ENCODE measurements around the gene TLCD3A.
"Not testable (repeated sequence)": the region's sequence is repeated elsewhere in the genome, so short reads cannot be mapped to it uniquely, and the experiment has no call there.

Gene TLCD3A

GRCh38 chr17:748604-749003 is 16.2 kb downstream of the TLCD3A start:
- intact Hi-C loops (cut with micrococcal nuclease); H3K4me3 Mint-ChIP-seq; H3K9me3 Mint-ChIP-seq; H3K27me3 Mint-ChIP-seq; H3K27ac Mint-ChIP-seq: not testable (repeated sequence)
- Mint-ChIP-seq H3K4me1 (ENCODE audit: low read depth) (peaks cover 38% of the 10 kb centered on the region), H3K36me3 (ENCODE audit: low read depth) (peaks cover 56% of the 10 kb centered on the region)

GRCh38 chr17:749359-749758 is 17.0 kb downstream of the TLCD3A start:
- H3K9me3 Mint-ChIP-seq; H3K27me3 Mint-ChIP-seq; H3K4me3 Mint-ChIP-seq; intact Hi-C loops (cut with micrococcal nuclease); H3K27ac Mint-ChIP-seq: not testable (repeated sequence)
- Mint-ChIP-seq H3K36me3 (ENCODE audit: low read depth) (peaks cover 48% of the 10 kb centered on the region), H3K4me1 (ENCODE audit: low read depth) (peaks cover 38% of the 10 kb centered on the region)

GRCh38 chr17:750431-751037 is 18.1 kb downstream of the TLCD3A start:
- no peaks in the 10 kb centered on the region for H3K9me3 Mint-ChIP-seq
- peaks cover 36% of the 10 kb centered on the region for H3K36me3 Mint-ChIP-seq (ENCODE audit: low read depth)
- H3K27me3 Mint-ChIP-seq: peaks cover 5% of the 10 kb centered on the region
- H3K4me3 Mint-ChIP-seq: no peak overlapping the region
- intact Hi-C loops (cut with micrococcal nuclease): no loop called here
- no peak overlapping the region for H3K27ac Mint-ChIP-seq
- peaks cover 38% of the 10 kb centered on the region for H3K4me1 Mint-ChIP-seq (ENCODE audit: low read depth)

GRCh38 chr17:751269-752001 is 19.0 kb downstream of the TLCD3A start:
- Mint-ChIP-seq H3K27ac (peak overlapping the region; percentile 86), H3K27me3 (peaks cover 5% of the 10 kb centered on the region)
- intact Hi-C loops (cut with micrococcal nuclease): loop anchor here (1.0 kb wide), 1 partner anchor 37 kb away; the partner anchor contains the start of gene VPS53

GRCh38 chr17:752002-752619 is 19.7 kb downstream of the TLCD3A start, which contains the start of gene GEMIN4:
Gene GEMIN4 (minus strand): TSS chr17:752264. CDS start chr17:752142, 122 bp downstream.
- Mint-ChIP-seq H3K27ac (peak within 1 kb of the TSS; percentile 86), H3K27me3 (peaks cover 5% of the 10 kb centered on the region), H3K9me3 (no peaks in the 10 kb centered on the region), H3K36me3 (ENCODE audit: low read depth) (peaks cover 33% of the 10 kb centered on the region), H3K4me1 (ENCODE audit: low read depth) (peaks cover 38% of the 10 kb centered on the region), H3K4me3 (peak within 1 kb of the TSS; percentile 86)
- intact Hi-C loops (cut with micrococcal nuclease): loop anchor here (1.0 kb wide), 1 partner anchor 38 kb away; the partner anchor contains the start of gene VPS53

More at GRCh38 chr17:751269-752001, 19.0 kb downstream of the TLCD3A start:
- no peaks in the 10 kb centered on the region for H3K9me3 Mint-ChIP-seq
- H3K4me3 Mint-ChIP-seq: peak overlapping the region; percentile 86
- peaks cover 33% of the 10 kb centered on the region for H3K36me3 Mint-ChIP-seq (ENCODE audit: low read depth)
- peaks cover 38% of the 10 kb centered on the region for H3K4me1 Mint-ChIP-seq (ENCODE audit: low read depth)

- H3K4me1 Mint-ChIP-seq (ENCODE audit: low read depth): peaks cover 38% of the 10 kb centered on the region
Measured at GRCh38 chr17:752620-753219, 20.3 kb downstream of the TLCD3A start.

GRCh38 chr17:753418-753817 is 21.0 kb downstream of the TLCD3A start:
- H3K4me1 Mint-ChIP-seq (ENCODE audit: low read depth): peaks cover 36% of the 10 kb centered on the region
- H3K27me3 Mint-ChIP-seq: peaks cover 5% of the 10 kb centered on the region
- no peak overlapping the region for H3K27ac Mint-ChIP-seq
- H3K36me3 Mint-ChIP-seq (ENCODE audit: low read depth): peaks cover 32% of the 10 kb centered on the region
- no peak overlapping the region for H3K4me3 Mint-ChIP-seq
- intact Hi-C loops (cut with micrococcal nuclease): no loop called here
- no peaks in the 10 kb centered on the region for H3K9me3 Mint-ChIP-seq

More at GRCh38 chr17:752620-753219, 20.3 kb downstream of the TLCD3A start:
- Mint-ChIP-seq H3K27me3 (peaks cover 5% of the 10 kb centered on the region), H3K9me3 (no peaks in the 10 kb centered on the region), H3K4me3 (peak overlapping the region; percentile 86), H3K27ac (peak overlapping the region; percentile 86), H3K36me3 (ENCODE audit: low read depth) (peaks cover 33% of the 10 kb centered on the region)
- intact Hi-C loops (cut with micrococcal nuclease): loop anchor here (1.0 kb wide), 1 partner anchor 38 kb away; the partner anchor contains the start of gene VPS53

GRCh38 chr17:755319-755961 is 23.0 kb downstream of the TLCD3A start:
- intact Hi-C loops (cut with micrococcal nuclease); H3K9me3 Mint-ChIP-seq; H3K27ac Mint-ChIP-seq; H3K27me3 Mint-ChIP-seq; H3K4me3 Mint-ChIP-seq: not testable (repeated sequence)
- Mint-ChIP-seq H3K4me1 (ENCODE audit: low read depth) (peaks cover 20% of the 10 kb centered on the region), H3K36me3 (ENCODE audit: low read depth) (peaks cover 46% of the 10 kb centered on the region)

- H3K9me3 Mint-ChIP-seq; H3K27ac Mint-ChIP-seq; H3K27me3 Mint-ChIP-seq; H3K4me3 Mint-ChIP-seq; intact Hi-C loops (cut with micrococcal nuclease): not testable (repeated sequence)
- Mint-ChIP-seq H3K36me3 (ENCODE audit: low read depth) (peaks cover 53% of the 10 kb centered on the region), H3K4me1 (ENCODE audit: low read depth) (peaks cover 13% of the 10 kb centered on the region)
Measured at GRCh38 chr17:756010-756567, 23.7 kb downstream of the TLCD3A start.

GRCh38 chr17:759964-760363 is 27.6 kb downstream of the TLCD3A start:
- Mint-ChIP-seq H3K9me3 (no peaks in the 10 kb centered on the region), H3K27me3 (no peaks in the 10 kb centered on the region), H3K4me1 (ENCODE audit: low read depth) (no peaks in the 10 kb centered on the region), H3K4me3 (no peak overlapping the region), H3K36me3 (ENCODE audit: low read depth) (peaks cover 86% of the 10 kb centered on the region), H3K27ac (no peak overlapping the region)
- intact Hi-C loops (cut with micrococcal nuclease): no loop called here

- Mint-ChIP-seq H3K4me3 (no peak overlapping the region), H3K36me3 (ENCODE audit: low read depth) (peaks cover 90% of the 10 kb centered on the region), H3K27me3 (no peaks in the 10 kb centered on the region), H3K27ac (no peak overlapping the region), H3K9me3 (no peaks in the 10 kb centered on the region), H3K4me1 (ENCODE audit: low read depth) (no peaks in the 10 kb centered on the region)
- intact Hi-C loops (cut with micrococcal nuclease): no loop called here
Measured at GRCh38 chr17:760371-760770, 28.0 kb downstream of the TLCD3A start.

GRCh38 chr17:767076-767475 is 34.7 kb downstream of the TLCD3A start:
- Mint-ChIP-seq H3K4me1 (ENCODE audit: low read depth) (no peaks in the 10 kb centered on the region), H3K27ac (no peak overlapping the region), H3K27me3 (no peaks in the 10 kb centered on the region), H3K36me3 (ENCODE audit: low read depth) (peaks cover 92% of the 10 kb centered on the region), H3K9me3 (no peaks in the 10 kb centered on the region), H3K4me3 (no peak overlapping the region)
- intact Hi-C loops (cut with micrococcal nuclease): no loop called here

- Mint-ChIP-seq H3K4me1 (ENCODE audit: low read depth) (peaks cover 6% of the 10 kb centered on the region), H3K4me3 (no peak overlapping the region), H3K36me3 (ENCODE audit: low read depth) (peaks cover 96% of the 10 kb centered on the region), H3K27me3 (no peaks in the 10 kb centered on the region), H3K9me3 (no peaks in the 10 kb centered on the region), H3K27ac (no peak overlapping the region)
- intact Hi-C loops (cut with micrococcal nuclease): no loop called here
Measured at GRCh38 chr17:773016-773415, 40.6 kb downstream of the TLCD3A start.
